WTC11 (cell line): ENCODE measurements around the gene SLC30A3. TPM values are rescaled to one million over a fixed set of nuclear protein-coding genes. Genes with fewer than 3 reads are reported as not detected.

Experiments
- ATAC-seq: fragments of 200-7000 bp; cut with Tn5 transposase; 2 replicates; pipeline ENCODE4 v1.10.0; 2021; ENCODE audit warnings: mild to moderate bottlenecking, moderate library complexity
- CTCF ChIA-PET: fragments of 300-600 bp; sonication (Branson Sonifier 250); formaldehyde crosslinking; loops from one replicate; lab custom pipeline; 2021; ENCODE audit warnings: antibody characterized with exemption; lab: Charles Lee
- POLR2A ChIA-PET: fragments of 350-600 bp; sonication (Branson Sonifier 250); formaldehyde crosslinking; loops from one replicate; lab custom pipeline; 2021; ENCODE audit warnings: antibody characterized with exemption; lab: Charles Lee
- DNase-seq: peaks from one replicate; pipeline ENCODE4 v3.0.0; 2021; ENCODE audit warnings: low spot score
- H3K27ac Mint-ChIP-seq: 2 replicates; pipeline ENCODE4 v1.8.0; 2021; ENCODE audit warnings: mixed read lengths
- H3K27me3 Mint-ChIP-seq: 2 replicates; pipeline ENCODE4 v1.8.0; 2021; ENCODE audit warnings: low read depth, mild to moderate bottlenecking, moderate library complexity, mixed read lengths
- H3K36me3 Mint-ChIP-seq: 2 replicates; pipeline ENCODE4 v1.8.0; 2021; ENCODE audit warnings: mixed read lengths
- H3K4me1 Mint-ChIP-seq: 2 replicates; pipeline ENCODE4 v1.8.0; 2022; ENCODE audit warnings: mixed read lengths
- H3K4me3 Mint-ChIP-seq: 2 replicates; pipeline ENCODE4 v1.8.0; 2021; ENCODE audit warnings: mild to moderate bottlenecking, moderate library complexity, mixed read lengths
- H3K9me3 Mint-ChIP-seq: 2 replicates; pipeline ENCODE4 v1.8.0; 2021; ENCODE audit warnings: mixed read lengths
- AR ChIP-seq: fragments of 250-450 bp; sonication (Bioruptor Pico); IDR thresholded peaks from 2 replicates; pipeline ENCODE4 v1.9.0; 2021; ENCODE audit warnings: mild to moderate bottlenecking
- CREB1 ChIP-seq: sonication (generic); formaldehyde crosslinking; IDR thresholded peaks from 2 replicates; pipeline ENCODE4 v1.8.0; 2023; ENCODE audit warnings: mild to moderate bottlenecking, missing genetic modification reagents
- E2F1 ChIP-seq: sonication (generic); formaldehyde crosslinking; IDR thresholded peaks from 2 replicates; pipeline ENCODE4 v1.8.0; 2022; ENCODE audit warnings: mild to moderate bottlenecking, missing genetic modification reagents
- E2F4 ChIP-seq: sonication (generic); formaldehyde crosslinking; IDR thresholded peaks from 2 replicates; pipeline ENCODE4 v1.8.1; 2022; ENCODE audit warnings: low read depth, mild to moderate bottlenecking, moderate library complexity, missing genetic modification reagents, borderline replicate concordance
- ELF4 ChIP-seq: sonication (generic); formaldehyde crosslinking; IDR thresholded peaks from 2 replicates; pipeline ENCODE4 v1.8.1; 2022; ENCODE audit warnings: low read depth, mild to moderate bottlenecking, moderate library complexity, missing genetic modification reagents
- GRHL2 ChIP-seq: fragments of 250-450 bp; sonication (Bioruptor Pico); IDR thresholded peaks from 2 replicates; pipeline ENCODE4 v1.8.0; 2022; ENCODE audit warnings: mild to moderate bottlenecking, moderate library complexity; ENCODE audit not compliant: insufficient replicate concordance, severe bottlenecking
- IRF2 ChIP-seq: sonication (generic); formaldehyde crosslinking; IDR thresholded peaks from 2 replicates; pipeline ENCODE4 v1.8.0; 2022; ENCODE audit warnings: low read depth, missing genetic modification reagents, borderline replicate concordance
- KAT7 ChIP-seq: sonication (generic); formaldehyde crosslinking; IDR thresholded peaks from 2 replicates; pipeline ENCODE4 v1.8.1; 2023; ENCODE audit warnings: missing genetic modification reagents, mild to moderate bottlenecking, borderline replicate concordance
- MYBL2 ChIP-seq: sonication (generic); formaldehyde crosslinking; IDR thresholded peaks from 2 replicates; pipeline ENCODE4 v1.8.1; 2023; ENCODE audit warnings: mild to moderate bottlenecking, moderate library complexity, missing genetic modification reagents
- OVOL2 ChIP-seq: fragments of 250-450 bp; sonication (Bioruptor Pico); IDR thresholded peaks from 2 replicates; pipeline ENCODE4 v1.9.0; 2021; ENCODE audit warnings: mild to moderate bottlenecking, borderline replicate concordance
- SMAD4 ChIP-seq: sonication (generic); formaldehyde crosslinking; IDR thresholded peaks from 2 replicates; pipeline ENCODE4 v1.8.0; 2022; ENCODE audit warnings: mild to moderate bottlenecking, missing genetic modification reagents
- SP1 ChIP-seq: sonication (generic); formaldehyde crosslinking; conservative IDR thresholded peaks from 2 replicates; pipeline ENCODE4 v1.8.1; 2022; ENCODE audit warnings: missing genetic modification reagents
- TEAD4 ChIP-seq: sonication (generic); formaldehyde crosslinking; IDR thresholded peaks from 2 replicates; pipeline ENCODE4 v1.8.0; 2022; ENCODE audit warnings: mild to moderate bottlenecking, missing genetic modification reagents
- ZNF121 ChIP-seq: sonication (generic); formaldehyde crosslinking; IDR thresholded peaks from 2 replicates; pipeline ENCODE4 v1.8.0; 2023; ENCODE audit warnings: missing genetic modification reagents
- total RNA-seq: library from RNA; stranded (reverse); gene quantifications from 3 replicates; pipeline ENCODE4 v1.2.3, GENCODE V29; 2021
- TF ChIP-seq, protein P1 (sequence below): fragments of 250-450 bp; sonication (Bioruptor Pico); IDR thresholded peaks from 2 replicates; pipeline ENCODE4 v1.8.0; 2021; ENCODE audit warnings: mild to moderate bottlenecking
- TF ChIP-seq, protein P2 (sequence below): sonication (generic); formaldehyde crosslinking; IDR thresholded peaks from 2 replicates; pipeline ENCODE4 v1.8.1; 2022; ENCODE audit warnings: mild to moderate bottlenecking, moderate library complexity, missing genetic modification reagents
- TF ChIP-seq, protein P3 (sequence below): sonication (generic); formaldehyde crosslinking; IDR thresholded peaks from 2 replicates; pipeline ENCODE4 v1.8.1; 2022; ENCODE audit warnings: mild to moderate bottlenecking, missing genetic modification reagents, moderate library complexity, borderline replicate concordance
- TF ChIP-seq, protein P4 (sequence below): sonication (generic); formaldehyde crosslinking; IDR thresholded peaks from 2 replicates; pipeline ENCODE4 v1.8.0; 2022; ENCODE audit warnings: missing genetic modification reagents
- TF ChIP-seq, protein P5 (sequence below): sonication (generic); formaldehyde crosslinking; IDR thresholded peaks from 2 replicates; pipeline ENCODE4 v1.8.1; 2023; ENCODE audit warnings: mild to moderate bottlenecking, moderate library complexity, missing genetic modification reagents

Gene SLC30A3
- total RNA-seq, 1 experiment from 2014 or later: 8.9 TPM

- Mint-ChIP-seq H3K36me3 (no peaks in the 10 kb centered on the region), H3K27me3 (peaks cover 7% of the 10 kb centered on the region), H3K4me1 (peaks cover 6% of the 10 kb centered on the region; the same call in 1 of the 2 replicates), H3K4me3 (no peak overlapping the region), H3K27ac (no peak overlapping the region), H3K9me3 (peaks cover 8% of the 10 kb centered on the region)
- no peak for ATAC-seq
- no peak for DNase-seq
- ChIA-PET POLR2A (interaction anchor here (0.7 kb wide), 1 partner anchor 185 kb away, joined by 3 read pairs; the partner anchor contains the start of gene KHK), CTCF (interaction anchor here (0.9 to 4.1 kb wide), 8 partner anchors 9 to 31 kb away, joined by 3 to 34 read pairs (median 6); partner anchors contain the start of gene TRIM54)
- TF ChIP-seq SP1 (CRISPR knock-in tag): no peak
- no peak for TF ChIP-seq GRHL2
- no peak for TF ChIP-seq OVOL2 (CRISPR knock-in tag)
- TF ChIP-seq, protein P1, sequence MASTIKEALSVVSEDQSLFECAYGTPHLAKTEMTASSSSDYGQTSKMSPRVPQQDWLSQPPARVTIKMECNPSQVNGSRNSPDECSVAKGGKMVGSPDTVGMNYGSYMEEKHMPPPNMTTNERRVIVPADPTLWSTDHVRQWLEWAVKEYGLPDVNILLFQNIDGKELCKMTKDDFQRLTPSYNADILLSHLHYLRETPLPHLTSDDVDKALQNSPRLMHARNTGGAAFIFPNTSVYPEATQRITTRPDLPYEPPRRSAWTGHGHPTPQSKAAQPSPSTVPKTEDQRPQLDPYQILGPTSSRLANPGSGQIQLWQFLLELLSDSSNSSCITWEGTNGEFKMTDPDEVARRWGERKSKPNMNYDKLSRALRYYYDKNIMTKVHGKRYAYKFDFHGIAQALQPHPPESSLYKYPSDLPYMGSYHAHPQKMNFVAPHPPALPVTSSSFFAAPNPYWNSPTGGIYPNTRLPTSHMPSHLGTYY (CRISPR knock-in tag): no peak
- TF ChIP-seq, protein P2, sequence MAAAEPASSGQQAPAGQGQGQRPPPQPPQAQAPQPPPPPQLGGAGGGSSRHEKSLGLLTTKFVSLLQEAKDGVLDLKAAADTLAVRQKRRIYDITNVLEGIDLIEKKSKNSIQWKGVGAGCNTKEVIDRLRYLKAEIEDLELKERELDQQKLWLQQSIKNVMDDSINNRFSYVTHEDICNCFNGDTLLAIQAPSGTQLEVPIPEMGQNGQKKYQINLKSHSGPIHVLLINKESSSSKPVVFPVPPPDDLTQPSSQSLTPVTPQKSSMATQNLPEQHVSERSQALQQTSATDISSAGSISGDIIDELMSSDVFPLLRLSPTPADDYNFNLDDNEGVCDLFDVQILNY (CRISPR knock-in tag): no peak
These were observed 8.9 kb upstream of the SLC30A3 start for GRCh38 chr2:27271631-27272340.

DNA sequence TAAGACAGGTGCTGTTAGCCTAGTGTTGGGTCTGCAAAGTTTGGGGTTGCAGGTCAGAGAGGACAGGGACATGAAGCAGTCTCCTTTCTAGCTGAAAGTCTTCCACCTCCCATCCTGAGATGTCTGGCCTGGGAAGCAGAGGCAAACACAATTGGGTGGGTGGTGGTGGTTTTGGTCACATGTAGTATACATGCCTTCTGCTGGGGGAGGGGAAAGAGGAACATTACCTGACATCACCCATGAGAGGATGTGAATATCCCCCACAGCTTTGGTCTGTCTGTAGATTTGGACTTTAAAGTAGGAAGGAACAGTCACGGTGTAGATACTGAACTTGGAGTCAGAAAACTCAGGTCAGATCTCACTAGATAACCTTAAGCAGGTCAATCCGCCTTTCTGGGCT lies 7.8 kb upstream of the SLC30A3 start:
- no peaks in the 10 kb centered on the region for H3K36me3 Mint-ChIP-seq
- no peak for DNase-seq
- ATAC-seq: no peak
- no peak overlapping the region for H3K27ac Mint-ChIP-seq
- peaks cover 6% of the 10 kb centered on the region; the same call in 1 of the 2 replicates for H3K4me1 Mint-ChIP-seq
- ChIA-PET POLR2A (no interaction called here), CTCF (interaction anchor here (1.0 to 4.1 kb wide), 2 partner anchors 10 to 31 kb away, joined by 4 to 34 read pairs; partner anchors contain the start of gene TRIM54)
- H3K9me3 Mint-ChIP-seq: peaks cover 8% of the 10 kb centered on the region
- no peak overlapping the region for H3K4me3 Mint-ChIP-seq
- H3K27me3 Mint-ChIP-seq: peaks cover 7% of the 10 kb centered on the region
- TF ChIP-seq, protein P3, sequence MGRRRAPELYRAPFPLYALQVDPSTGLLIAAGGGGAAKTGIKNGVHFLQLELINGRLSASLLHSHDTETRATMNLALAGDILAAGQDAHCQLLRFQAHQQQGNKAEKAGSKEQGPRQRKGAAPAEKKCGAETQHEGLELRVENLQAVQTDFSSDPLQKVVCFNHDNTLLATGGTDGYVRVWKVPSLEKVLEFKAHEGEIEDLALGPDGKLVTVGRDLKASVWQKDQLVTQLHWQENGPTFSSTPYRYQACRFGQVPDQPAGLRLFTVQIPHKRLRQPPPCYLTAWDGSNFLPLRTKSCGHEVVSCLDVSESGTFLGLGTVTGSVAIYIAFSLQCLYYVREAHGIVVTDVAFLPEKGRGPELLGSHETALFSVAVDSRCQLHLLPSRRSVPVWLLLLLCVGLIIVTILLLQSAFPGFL (CRISPR knock-in tag): no peak
- TF ChIP-seq, protein P4, sequence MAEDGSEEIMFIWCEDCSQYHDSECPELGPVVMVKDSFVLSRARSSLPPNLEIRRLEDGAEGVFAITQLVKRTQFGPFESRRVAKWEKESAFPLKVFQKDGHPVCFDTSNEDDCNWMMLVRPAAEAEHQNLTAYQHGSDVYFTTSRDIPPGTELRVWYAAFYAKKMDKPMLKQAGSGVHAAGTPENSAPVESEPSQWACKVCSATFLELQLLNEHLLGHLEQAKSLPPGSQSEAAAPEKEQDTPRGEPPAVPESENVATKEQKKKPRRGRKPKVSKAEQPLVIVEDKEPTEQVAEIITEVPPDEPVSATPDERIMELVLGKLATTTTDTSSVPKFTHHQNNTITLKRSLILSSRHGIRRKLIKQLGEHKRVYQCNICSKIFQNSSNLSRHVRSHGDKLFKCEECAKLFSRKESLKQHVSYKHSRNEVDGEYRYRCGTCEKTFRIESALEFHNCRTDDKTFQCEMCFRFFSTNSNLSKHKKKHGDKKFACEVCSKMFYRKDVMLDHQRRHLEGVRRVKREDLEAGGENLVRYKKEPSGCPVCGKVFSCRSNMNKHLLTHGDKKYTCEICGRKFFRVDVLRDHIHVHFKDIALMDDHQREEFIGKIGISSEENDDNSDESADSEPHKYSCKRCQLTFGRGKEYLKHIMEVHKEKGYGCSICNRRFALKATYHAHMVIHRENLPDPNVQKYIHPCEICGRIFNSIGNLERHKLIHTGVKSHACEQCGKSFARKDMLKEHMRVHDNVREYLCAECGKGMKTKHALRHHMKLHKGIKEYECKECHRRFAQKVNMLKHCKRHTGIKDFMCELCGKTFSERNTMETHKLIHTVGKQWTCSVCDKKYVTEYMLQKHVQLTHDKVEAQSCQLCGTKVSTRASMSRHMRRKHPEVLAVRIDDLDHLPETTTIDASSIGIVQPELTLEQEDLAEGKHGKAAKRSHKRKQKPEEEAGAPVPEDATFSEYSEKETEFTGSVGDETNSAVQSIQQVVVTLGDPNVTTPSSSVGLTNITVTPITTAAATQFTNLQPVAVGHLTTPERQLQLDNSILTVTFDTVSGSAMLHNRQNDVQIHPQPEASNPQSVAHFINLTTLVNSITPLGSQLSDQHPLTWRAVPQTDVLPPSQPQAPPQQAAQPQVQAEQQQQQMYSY (CRISPR knock-in tag): no peak
- TF ChIP-seq IRF2 (CRISPR knock-in tag) (no peak), TEAD4 (CRISPR knock-in tag) (no peak), E2F4 (no peak), ZNF121 (no peak), SMAD4 (CRISPR knock-in tag) (no peak), CREB1 (CRISPR knock-in tag) (no peak), KAT7 (CRISPR knock-in tag) (no peak), MYBL2 (CRISPR knock-in tag) (no peak), ELF4 (no peak), AR (CRISPR knock-in tag) (no peak), E2F1 (CRISPR knock-in tag) (no peak)
- TF ChIP-seq, protein P5, sequence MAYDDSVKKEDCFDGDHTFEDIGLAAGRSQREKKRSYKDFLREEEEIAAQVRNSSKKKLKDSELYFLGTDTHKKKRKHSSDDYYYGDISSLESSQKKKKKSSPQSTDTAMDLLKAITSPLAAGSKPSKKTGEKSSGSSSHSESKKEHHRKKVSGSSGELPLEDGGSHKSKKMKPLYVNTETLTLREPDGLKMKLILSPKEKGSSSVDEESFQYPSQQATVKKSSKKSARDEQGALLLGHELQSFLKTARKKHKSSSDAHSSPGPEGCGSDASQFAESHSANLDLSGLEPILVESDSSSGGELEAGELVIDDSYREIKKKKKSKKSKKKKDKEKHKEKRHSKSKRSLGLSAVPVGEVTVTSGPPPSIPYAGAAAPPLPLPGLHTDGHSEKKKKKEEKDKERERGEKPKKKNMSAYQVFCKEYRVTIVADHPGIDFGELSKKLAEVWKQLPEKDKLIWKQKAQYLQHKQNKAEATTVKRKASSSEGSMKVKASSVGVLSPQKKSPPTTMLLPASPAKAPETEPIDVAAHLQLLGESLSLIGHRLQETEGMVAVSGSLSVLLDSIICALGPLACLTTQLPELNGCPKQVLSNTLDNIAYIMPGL (CRISPR knock-in tag): no peak
